DND-41 (cell line): Measurements from ENCODE around the gene PHACTR3.

Source experiments
- ATAC-seq: fragments of 200-7000 bp; cut with Tn5 transposase; 3 replicates; pipeline ENCODE4 v1.9.1; 2021; ENCODE audit warnings: low read depth; ENCODE audit not compliant: insufficient read depth
- DNase-seq: peaks from one replicate; pipeline ENCODE4 v3.0.0-alpha.2; 2020
- H2AFZ ChIP-seq: 2 replicates; pipeline ENCODE4 v1.6.0; 2012; ENCODE audit warnings: low read depth, low read length
- H3K27ac ChIP-seq: 2 replicates; pipeline ENCODE4 v1.5.1; 2012; ENCODE audit warnings: low read length, inconsistent platforms
- H3K27me3 ChIP-seq: fragments of 200-600 bp; sonication (generic); 2 replicates; pipeline ENCODE4 v1.6.0; 2012; ENCODE audit warnings: low read length, mild to moderate bottlenecking, inconsistent platforms; ENCODE audit not compliant: insufficient read depth, poor library complexity
- H3K36me3 ChIP-seq: 2 replicates; pipeline ENCODE4 v1.5.1; 2012; ENCODE audit warnings: low read length, inconsistent platforms; ENCODE audit not compliant: insufficient read depth
- H3K4me1 ChIP-seq: 2 replicates; pipeline ENCODE4 v1.5.1; 2012; ENCODE audit warnings: mild to moderate bottlenecking, low read length; ENCODE audit not compliant: insufficient read depth
- H3K4me2 ChIP-seq: 2 replicates; pipeline ENCODE4 v1.6.0; 2012; ENCODE audit warnings: mild to moderate bottlenecking, moderate library complexity, low read length, inconsistent platforms; ENCODE audit not compliant: insufficient read depth
- H3K4me3 ChIP-seq, 2 experiments: fragments of 200-600 bp in 1 of 2; shearing (Covaris generic) in 1 of 2; 2 replicates each; pipeline ENCODE4 v1.5.1; 2012 to 2016; ENCODE audit warnings: inconsistent platforms in 2 of 2, low read length in 2 of 2, mild to moderate bottlenecking in 2 of 2, low read depth in 1 of 2, moderate library complexity in 1 of 2
- H3K79me2 ChIP-seq: 2 replicates; pipeline ENCODE4 v1.6.0; 2012; ENCODE audit warnings: low read length, inconsistent platforms; ENCODE audit not compliant: insufficient read depth
- H3K9ac ChIP-seq: 2 replicates; pipeline ENCODE4 v1.6.0; 2012; ENCODE audit warnings: low read depth, mild to moderate bottlenecking, inconsistent platforms, low read length, moderate library complexity
- H3K9me3 ChIP-seq: 2 replicates; pipeline ENCODE4 v1.5.1; 2012; ENCODE audit warnings: low read length, moderate library complexity, mild to moderate bottlenecking, inconsistent platforms; ENCODE audit not compliant: insufficient read depth, severe bottlenecking
- H4K20me1 ChIP-seq: 2 replicates; pipeline ENCODE4 v1.6.0; 2012; ENCODE audit warnings: low read length; ENCODE audit not compliant: insufficient read depth
- CTCF ChIP-seq: IDR thresholded peaks from 2 replicates; pipeline ENCODE4 v1.5.1; 2012; ENCODE audit warnings: borderline replicate concordance, low read length, moderate library complexity, mild to moderate bottlenecking; ENCODE audit not compliant: poor library complexity, severe bottlenecking; ENCODE audit errors: extremely low read depth
- EZH2 ChIP-seq: IDR thresholded peaks from 3 replicates; pipeline ENCODE4 v1.6.1; 2012; ENCODE audit warnings: borderline replicate concordance, low read depth, mild to moderate bottlenecking, moderate library complexity, low read length, inconsistent platforms; ENCODE audit not compliant: severe bottlenecking

PHACTR3 gene

GRCh38 chr20:59599941-59600340, 4.4 kb upstream of the PHACTR3 start:
- H3K4me2 ChIP-seq: no peak overlapping the region
- DNase-seq: no peak

GRCh38 chr20:59600472-59600871, 3.9 kb upstream of the PHACTR3 start:
- DNase-seq (no peak), ATAC-seq (no peak)
- Histone ChIP-seq H2AFZ (no peak overlapping the region), H3K4me1 (no peaks in the 10 kb centered on the region), H3K4me2 (no peak overlapping the region), H3K79me2 (no peaks in the 10 kb centered on the region), H3K27me3 (peaks cover 20% of the 10 kb centered on the region), H3K4me3 (no peak overlapping the region), H3K27ac (no peak overlapping the region), H3K9me3 (no peaks in the 10 kb centered on the region), H3K36me3 (no peaks in the 10 kb centered on the region), H3K9ac (no peak overlapping the region), H4K20me1 (peaks cover 12% of the 10 kb centered on the region; the same call in 1 of the 2 replicates)
- no peak for TF ChIP-seq CTCF
- no peak for TF ChIP-seq EZH2

More at GRCh38 chr20:59599941-59600340, 4.4 kb upstream of the PHACTR3 start:
- Histone ChIP-seq H3K9ac (no peak overlapping the region), H3K27me3 (peaks cover 20% of the 10 kb centered on the region), H3K9me3 (no peaks in the 10 kb centered on the region), H4K20me1 (peaks cover 12% of the 10 kb centered on the region; the same call in 1 of the 2 replicates), H3K36me3 (no peaks in the 10 kb centered on the region), H3K4me3 (no peak overlapping the region), H3K27ac (no peak overlapping the region), H2AFZ (no peak overlapping the region), H3K79me2 (no peaks in the 10 kb centered on the region), H3K4me1 (no peaks in the 10 kb centered on the region)
- no peak for ATAC-seq
- TF ChIP-seq EZH2: no peak
- TF ChIP-seq CTCF: no peak

GRCh38 chr20:59602546-59603080, 1.7 kb upstream of the PHACTR3 start:
- ATAC-seq: no peak
- Histone ChIP-seq H3K4me1 (no peaks in the 10 kb centered on the region), H2AFZ (no peak overlapping the region), H3K9me3 (no peaks in the 10 kb centered on the region), H3K9ac (no peak overlapping the region), H3K79me2 (no peaks in the 10 kb centered on the region), H3K36me3 (no peaks in the 10 kb centered on the region), H3K27ac (no peak overlapping the region), H3K4me3 (no peak overlapping the region), H3K4me2 (no peak overlapping the region), H4K20me1 (peaks cover 13% of the 10 kb centered on the region; the same call in 1 of the 2 replicates), H3K27me3 (peaks cover 21% of the 10 kb centered on the region)
- TF ChIP-seq CTCF (no peak), EZH2 (no peak)
- DNase-seq: no peak

- Histone ChIP-seq H3K4me2 (no peak overlapping the region), H3K9ac (no peak overlapping the region), H3K36me3 (no peaks in the 10 kb centered on the region), H3K79me2 (no peaks in the 10 kb centered on the region), H4K20me1 (peaks cover 15% of the 10 kb centered on the region; the same call in 1 of the 2 replicates), H3K27me3 (peaks cover 20% of the 10 kb centered on the region), H3K4me3 (no peak overlapping the region), H2AFZ (no peak overlapping the region), H3K9me3 (no peaks in the 10 kb centered on the region), H3K27ac (no peak overlapping the region), H3K4me1 (no peaks in the 10 kb centered on the region)
- ATAC-seq (no peak), DNase-seq (no peak)
- TF ChIP-seq CTCF: no peak
- TF ChIP-seq EZH2: no peak
These were observed 1.2 kb upstream of the PHACTR3 start for GRCh38 chr20:59603176-59603575.
